Adrenal gland (tissue), 12 donors: Measurements from ENCODE around the gene IRF2BP2. TPM values are rescaled to one million over a fixed set of nuclear protein-coding genes. Genes with fewer than 3 reads are reported as not detected.

Source experiments
- DNase-seq, 7 donors: peaks; one replicate each; pipeline ENCODE4 v3.0.0-alpha.2; 2019 to 2020
- H3K27ac ChIP-seq, 5 donors: fragments of 200-600 bp; sonication (generic) in 4 of 5; 1 replicate in 3 of 5; 2 replicates in 2 of 5; pipeline versions ENCODE4 v1.5.1 to v1.8.0; 2016 to 2020; ENCODE audit warnings: mild to moderate bottlenecking in 1 of 5
- H3K27me3 ChIP-seq: fragments of 200-600 bp; 2 replicates; pipeline ENCODE4 v1.8.0; 2021
- H3K36me3 ChIP-seq, 2 donors: fragments of 200-600 bp; replicated peaks in 1 of 2; 1 replicate in 1 of 2; 2 replicates in 1 of 2; pipeline versions ENCODE4 v1.5.1 to v1.8.0; 2018 to 2022
- H3K4me1 ChIP-seq, 2 donors: fragments of 200-600 bp; replicated peaks in 1 of 2; 1 replicate in 1 of 2; 2 replicates in 1 of 2; pipeline versions ENCODE4 v1.5.1 to v1.8.0; 2018 to 2021
- H3K4me3 ChIP-seq, 4 donors: fragments of 200-600 bp; sonication (generic) in 3 of 4; one replicate each; pipeline ENCODE4 v1.5.1; 2016 to 2018
- H3K9me3 ChIP-seq, 3 donors: fragments of 200-600 bp; sonication (generic) in 1 of 3; replicated peaks in 1 of 3; 1 replicate in 2 of 3; 2 replicates in 1 of 3; pipeline versions ENCODE4 v1.5.1 to v1.8.0; 2016 to 2021
- POLR2A ChIP-seq, 2 donors: fragments of 450-650 bp; IDR thresholded peaks; one replicate each; pipeline ENCODE4 v1.6.1; 2017; ENCODE audit warnings: antibody characterized with exemption in 2 of 2, mild to moderate bottlenecking in 2 of 2, moderate library complexity in 1 of 2
- WGBS, 4 donors: extraction: QIAGEN DNeasy Blood & Tissue Kit in 2 of 4; methylation state at CpG; one replicate each; pipeline versions ENCODE4 v1.1.5 to v1.1.7; 2013 to 2017; 5-methylcytosine and 5-hydroxymethylcytosine counted together
- intact Hi-C, 2 donors: fragments of 100-400 bp; cut with DNase I; formaldehyde crosslinking; loops; one replicate each; pipeline versions ENCODE4 v1.14.1 to v1.15.0; 2022 to 2023
- polyA plus RNA-seq, 3 donors: library from polyadenylated mRNA; stranded (reverse); fragments of 200-250 nt in 2 of 3; fragments of 350-450 nt in 1 of 3; fragmentation: Illumina TruSeq in 1 of 3; extraction: RNeasy Lipid Tissue Mini Kit (QIAGEN cat#74804) in 1 of 3; gene quantifications; one replicate each; pipeline ENCODE4 v1.2.3, GENCODE V29; 2013 to 2014
- total RNA-seq, 9 donors: library from RNA; depleted of rRNA in 4 of 9; stranded (reverse); fragments of >200 nt in 4 of 9; fragments of 120-200 nt in 1 of 9; fragmentation: NEBNext Ultra II Directional in 1 of 9; extraction: Animal tissue kit (Norgen Biotek cat#: 25700) in 1 of 9; gene quantifications; one replicate each; pipeline versions ENCODE4 v1.1.0 to v1.2.4, GENCODE V29; 2013 to 2023
- TF ChIP-seq, protein P1 (sequence below), 6 experiments: fragments of 450-650 bp in 4 of 6; fragments of 200-600 bp in 2 of 6; sonication (generic) in 1 of 6; IDR thresholded peaks; 1 replicate in 5 of 6; 2 replicates in 1 of 6; pipeline versions ENCODE4 v1.5.1 to v1.8.0; 2016 to 2021; ENCODE audit warnings: antibody characterized with exemption in 6 of 6, mild to moderate bottlenecking in 2 of 6, moderate library complexity in 1 of 6
- donor health status: healthy with polysubstance abuse.
- donor health status: Bipolar disorder and iron deficiency.
- donor health status: DM: yes; HTN: yes; CAD: no.
- donor health status: DM: no; HTN: no; CAD: no.
- donor health status: DM: no; HTN: no; CAD: no.
- donor health status: DM: yes; HTN: yes; CAD: no.

IRF2BP2 gene
- total and polyA plus RNA-seq, 12 donors: 37.5 to 182 (median 84.4) TPM

DNA sequence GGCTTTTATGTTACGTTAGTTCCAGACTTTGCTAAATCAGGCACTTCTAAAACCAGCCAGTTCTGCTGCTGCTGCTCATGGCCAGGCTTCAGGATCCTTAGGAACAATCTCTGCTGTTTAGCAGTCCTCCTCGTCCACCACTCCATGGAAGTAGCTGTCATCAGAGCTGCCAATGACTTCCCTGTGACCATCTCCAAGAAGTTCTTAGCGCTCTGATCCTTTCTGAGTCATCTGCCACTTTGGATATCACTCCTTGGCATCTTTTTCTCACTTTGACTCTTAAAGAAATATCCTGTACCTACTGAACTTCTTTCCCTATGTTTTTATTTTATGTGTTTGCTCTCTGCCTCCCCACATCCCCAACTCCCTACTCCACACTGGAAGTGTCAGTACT lies 14.7 kb upstream of the IRF2BP2 start:
- no peak overlapping the region for H3K4me3 ChIP-seq
- WGBS, 4 donors: 59 to 65% (median 62%) methylated on average over 3 of the region's 3 CpGs
- H3K9me3 ChIP-seq: no peaks in the 10 kb centered on the region
- TF ChIP-seq, protein P1, sequence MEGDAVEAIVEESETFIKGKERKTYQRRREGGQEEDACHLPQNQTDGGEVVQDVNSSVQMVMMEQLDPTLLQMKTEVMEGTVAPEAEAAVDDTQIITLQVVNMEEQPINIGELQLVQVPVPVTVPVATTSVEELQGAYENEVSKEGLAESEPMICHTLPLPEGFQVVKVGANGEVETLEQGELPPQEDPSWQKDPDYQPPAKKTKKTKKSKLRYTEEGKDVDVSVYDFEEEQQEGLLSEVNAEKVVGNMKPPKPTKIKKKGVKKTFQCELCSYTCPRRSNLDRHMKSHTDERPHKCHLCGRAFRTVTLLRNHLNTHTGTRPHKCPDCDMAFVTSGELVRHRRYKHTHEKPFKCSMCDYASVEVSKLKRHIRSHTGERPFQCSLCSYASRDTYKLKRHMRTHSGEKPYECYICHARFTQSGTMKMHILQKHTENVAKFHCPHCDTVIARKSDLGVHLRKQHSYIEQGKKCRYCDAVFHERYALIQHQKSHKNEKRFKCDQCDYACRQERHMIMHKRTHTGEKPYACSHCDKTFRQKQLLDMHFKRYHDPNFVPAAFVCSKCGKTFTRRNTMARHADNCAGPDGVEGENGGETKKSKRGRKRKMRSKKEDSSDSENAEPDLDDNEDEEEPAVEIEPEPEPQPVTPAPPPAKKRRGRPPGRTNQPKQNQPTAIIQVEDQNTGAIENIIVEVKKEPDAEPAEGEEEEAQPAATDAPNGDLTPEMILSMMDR (IDR thresholded peaks at IDR 0.05): no peak
- TF ChIP-seq POLR2A (IDR thresholded peaks at IDR 0.05): no peak
- intact Hi-C loops: no loop called here
- H3K27ac ChIP-seq: no peak overlapping the region
- peaks cover 0 to 13% of the 10 kb centered on the region in 2 donors for H3K4me1 ChIP-seq
- no peak for DNase-seq
- no peaks in the 10 kb centered on the region for H3K36me3 ChIP-seq
- H3K27me3 ChIP-seq: no peaks in the 10 kb centered on the region

DNA sequence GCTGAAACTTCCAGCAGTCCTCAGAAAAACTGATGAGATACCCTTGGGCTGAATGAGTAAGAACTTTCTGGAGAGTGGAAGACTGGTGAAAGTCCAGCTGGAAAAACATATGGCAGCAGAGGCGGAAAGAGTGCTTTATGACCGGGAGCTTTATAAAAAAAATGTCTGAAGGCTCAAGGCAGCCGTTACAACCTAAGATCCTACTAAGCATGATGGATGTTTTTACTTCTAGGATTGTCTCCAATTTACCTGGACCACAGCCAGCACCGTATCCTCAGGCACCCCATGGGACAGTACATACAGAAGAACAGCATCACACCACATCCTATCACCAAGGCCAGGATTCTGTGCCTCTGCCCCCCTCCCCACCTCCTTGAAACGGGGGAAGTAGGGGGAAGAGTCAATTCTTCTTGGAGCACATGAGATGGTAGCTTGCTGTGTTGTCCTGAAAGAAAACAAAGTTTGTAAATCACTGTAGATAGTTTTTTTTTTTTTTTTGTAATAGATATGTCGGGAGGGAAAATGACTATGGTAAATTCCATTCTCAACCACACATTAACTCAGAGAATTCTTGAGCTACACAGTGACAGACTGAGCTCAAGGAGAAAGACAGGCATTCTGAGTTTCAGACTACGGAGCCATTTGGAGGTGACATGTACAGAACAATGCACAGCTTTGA lies 11.8 kb upstream of the IRF2BP2 start:
- TF ChIP-seq, protein P1 (IDR thresholded peaks at IDR 0.05): no peak
- TF ChIP-seq POLR2A (IDR thresholded peaks at IDR 0.05): no peak
- no peaks in the 10 kb centered on the region for H3K27me3 ChIP-seq
- DNase-seq: peak in 2 of 7 donors; percentile 25 to 38
- H3K4me1 ChIP-seq: peaks cover 0 to 13% of the 10 kb centered on the region in 2 donors
- H3K4me3 ChIP-seq: no peak overlapping the region
- 46 to 51% (median 50%) methylated on average over 7 of the region's 7 CpGs for WGBS, 4 donors
- intact Hi-C loops: no loop called here
- H3K27ac ChIP-seq: no peak overlapping the region
- no peaks in the 10 kb centered on the region for H3K36me3 ChIP-seq
- H3K9me3 ChIP-seq: no peaks in the 10 kb centered on the region

DNA sequence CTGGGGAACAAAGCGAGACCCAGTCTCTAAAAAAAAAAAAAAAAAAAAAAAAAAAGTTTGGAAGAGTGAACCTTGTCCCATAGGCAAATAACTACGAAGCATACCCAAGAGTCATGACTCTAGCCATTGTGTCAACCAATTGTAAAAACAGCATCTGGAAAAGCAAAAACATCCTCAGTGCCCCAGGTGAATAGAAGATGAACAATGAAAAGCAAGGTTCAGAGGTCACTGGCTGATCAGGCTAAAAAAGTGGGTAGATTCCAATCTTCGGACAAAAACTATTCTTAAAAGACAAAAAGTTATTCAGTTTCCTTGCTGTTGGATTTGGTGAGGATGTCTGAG lies 11.1 kb upstream of the IRF2BP2 start:
- intact Hi-C loops: no loop called here
- Histone ChIP-seq H3K27ac (no peak overlapping the region), H3K4me1 (peaks cover 0 to 13% of the 10 kb centered on the region in 2 donors), H3K27me3 (no peaks in the 10 kb centered on the region), H3K4me3 (no peak overlapping the region), H3K9me3 (no peaks in the 10 kb centered on the region), H3K36me3 (no peaks in the 10 kb centered on the region)
- TF ChIP-seq, protein P1 (IDR thresholded peaks at IDR 0.05): no peak
- no peak for TF ChIP-seq POLR2A (IDR thresholded peaks at IDR 0.05)
- 90 to 95% (median 93%) methylated on average over 3 of the region's 3 CpGs for WGBS, 4 donors
- DNase-seq: no peak

DNA sequence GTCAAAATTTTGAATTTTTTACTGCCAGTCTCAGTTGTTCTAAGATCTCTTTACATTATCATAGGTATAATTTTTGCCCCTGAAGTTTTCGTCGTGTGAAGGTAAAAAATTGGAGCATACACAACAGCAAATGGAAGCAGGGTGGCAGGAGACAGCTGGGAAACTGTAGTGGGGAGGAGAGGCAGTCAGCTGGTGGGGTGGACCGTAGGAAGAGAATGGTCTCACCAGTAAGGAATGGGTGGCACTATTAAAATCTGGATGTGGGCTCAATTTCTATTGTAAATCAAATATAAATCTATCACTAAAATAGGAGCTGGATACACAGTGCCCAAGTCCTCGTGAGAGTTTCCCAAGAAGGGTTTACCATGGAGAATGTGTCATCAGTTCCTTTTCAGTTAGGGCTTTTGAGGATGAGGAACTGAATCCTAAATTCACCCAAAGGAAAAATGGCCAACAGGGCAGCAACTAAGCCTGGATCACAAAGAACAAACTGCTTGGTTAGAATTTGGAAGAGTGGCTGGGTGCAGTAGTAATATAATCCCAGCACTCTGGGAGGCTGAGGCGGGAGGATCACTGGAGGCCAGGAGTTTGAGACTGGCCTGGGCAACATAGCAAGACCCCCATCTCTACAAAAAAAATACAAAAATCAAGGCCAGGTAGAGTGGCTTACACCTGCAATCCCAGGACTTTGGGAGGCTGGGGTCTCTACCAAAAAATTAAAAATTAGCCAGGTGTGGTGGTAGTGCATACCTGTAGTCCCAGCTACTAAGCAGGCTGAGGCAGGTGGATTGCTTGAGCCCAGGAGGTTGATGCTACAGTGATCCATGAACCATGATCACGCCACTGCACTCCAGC lies 10.5 kb upstream of the IRF2BP2 start:
- peak overlapping the region in 1 of 5 donors; percentile 4 for H3K27ac ChIP-seq
- no peaks in the 10 kb centered on the region for H3K36me3 ChIP-seq
- no peak overlapping the region for H3K4me3 ChIP-seq
- no peak for DNase-seq
- intact Hi-C loops: no loop called here
- peaks cover 0 to 13% of the 10 kb centered on the region in 2 donors for H3K4me1 ChIP-seq
- no peaks in the 10 kb centered on the region for H3K27me3 ChIP-seq
- no peaks in the 10 kb centered on the region for H3K9me3 ChIP-seq
- no peak for TF ChIP-seq POLR2A (IDR thresholded peaks at IDR 0.05)
- TF ChIP-seq, protein P1 (IDR thresholded peaks at IDR 0.05): no peak
- 82 to 86% (median 82%) methylated on average over 6 of the region's 6 CpGs for WGBS, 4 donors
